Right ventricle myocardium inferior (tissue), 1 donor: ENCODE results near the gene VSIR. TPM values are rescaled to one million over a fixed set of nuclear protein-coding genes. Genes with fewer than 3 reads are reported as not detected.

Source experiments
- ATAC-seq: fragments of 200-7000 bp; cut with Tn5 transposase; one replicate; pipeline ENCODE4 v1.9.1; 2020; ENCODE audit warnings: mild to moderate bottlenecking, moderate library complexity
- DNase-seq: peaks from one replicate; pipeline ENCODE4 v3.0.0; 2021; ENCODE audit errors: missing footprints
- intact Hi-C: fragments of 100-400 bp; cut with DNase I; formaldehyde crosslinking; loops from one replicate; pipeline ENCODE4 v1.11.0; 2022
- total RNA-seq: library from RNA; stranded (reverse); fragmentation: NEBNext Ultra II Directional; extraction: Animal tissue kit (Norgen Biotek cat#: 25700); gene quantifications from one replicate; pipeline ENCODE4 v1.2.1, GENCODE V29; 2021
- donor health status: DM: no; HTN: yes; CAD: no; lungs with severe emphysema.

Gene VSIR
- total RNA-seq, 1 donor from 2014 or later = 140 TPM

GRCh38 chr10:71753091-71753959 lies 20.0 kb downstream of the VSIR start:
- intact Hi-C loops = no loop called here
- ATAC-seq (peak; percentile 18), DNase-seq (peak; percentile 84)

GRCh38 chr10:71752391-71753090 lies 20.8 kb downstream of the VSIR start:
- DNase-seq = peak; percentile 71
- ATAC-seq = no peak
- intact Hi-C loops = no loop called here

DNA sequence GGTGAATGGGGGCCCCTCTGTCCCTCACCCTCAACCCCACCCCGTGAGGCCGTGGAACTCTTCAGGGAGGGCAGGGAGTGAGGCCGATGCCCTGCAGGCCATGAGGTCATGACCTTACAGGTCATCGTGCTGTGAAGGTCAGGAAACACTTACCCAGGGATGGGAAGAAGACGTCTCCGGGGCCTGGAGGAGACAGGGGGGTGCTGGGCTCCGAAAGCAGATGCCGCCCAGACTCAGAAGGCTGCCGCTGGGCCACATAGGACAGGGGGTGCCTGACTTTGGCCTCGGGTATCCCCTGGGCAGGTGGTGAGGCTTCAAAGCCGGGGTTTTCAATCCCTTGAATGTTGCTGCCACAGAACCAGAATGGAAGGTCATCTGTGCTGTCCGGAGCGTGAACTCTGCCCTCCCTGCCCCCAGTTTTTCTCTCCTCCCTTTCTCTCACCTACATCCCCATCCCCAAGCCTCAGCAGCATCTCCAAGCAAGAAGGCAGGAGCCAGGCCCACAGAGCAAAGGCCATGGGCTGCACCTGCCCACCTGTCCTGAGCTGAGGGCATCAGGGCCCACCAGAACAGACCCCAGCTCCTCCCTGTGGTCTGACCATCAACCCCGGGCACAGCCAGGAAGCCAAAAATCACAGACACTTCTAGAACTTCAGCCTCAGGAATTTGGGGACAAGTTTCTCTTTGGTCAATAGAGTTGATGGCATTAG lies 21.6 kb downstream of the VSIR start:
- DNase-seq = peak; percentile 57
- no peak for ATAC-seq
- intact Hi-C loops = no loop called here

DNA sequence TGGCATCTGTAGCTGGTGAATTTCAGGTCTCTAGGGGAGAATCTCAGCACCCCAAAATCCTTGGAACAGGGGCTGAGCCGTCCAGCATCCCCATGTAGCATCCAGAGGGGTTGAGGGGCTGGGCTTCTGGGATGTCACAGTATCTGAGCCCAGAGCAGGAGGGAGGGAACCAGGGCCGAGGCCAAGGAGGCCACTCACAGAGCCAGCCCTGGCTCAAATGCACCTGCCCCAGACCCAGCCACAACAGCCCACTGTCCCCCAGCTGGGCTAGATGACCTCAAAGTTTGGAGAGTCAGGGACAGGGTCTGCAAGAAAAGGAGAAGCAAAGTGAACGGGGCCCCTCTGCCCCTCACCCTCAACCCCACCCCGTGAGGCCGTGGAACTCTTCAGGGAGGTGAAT lies 22.3 kb downstream of the VSIR start:
- intact Hi-C loops = no loop called here
- DNase-seq (peak; percentile 66), ATAC-seq (no peak)

DNA sequence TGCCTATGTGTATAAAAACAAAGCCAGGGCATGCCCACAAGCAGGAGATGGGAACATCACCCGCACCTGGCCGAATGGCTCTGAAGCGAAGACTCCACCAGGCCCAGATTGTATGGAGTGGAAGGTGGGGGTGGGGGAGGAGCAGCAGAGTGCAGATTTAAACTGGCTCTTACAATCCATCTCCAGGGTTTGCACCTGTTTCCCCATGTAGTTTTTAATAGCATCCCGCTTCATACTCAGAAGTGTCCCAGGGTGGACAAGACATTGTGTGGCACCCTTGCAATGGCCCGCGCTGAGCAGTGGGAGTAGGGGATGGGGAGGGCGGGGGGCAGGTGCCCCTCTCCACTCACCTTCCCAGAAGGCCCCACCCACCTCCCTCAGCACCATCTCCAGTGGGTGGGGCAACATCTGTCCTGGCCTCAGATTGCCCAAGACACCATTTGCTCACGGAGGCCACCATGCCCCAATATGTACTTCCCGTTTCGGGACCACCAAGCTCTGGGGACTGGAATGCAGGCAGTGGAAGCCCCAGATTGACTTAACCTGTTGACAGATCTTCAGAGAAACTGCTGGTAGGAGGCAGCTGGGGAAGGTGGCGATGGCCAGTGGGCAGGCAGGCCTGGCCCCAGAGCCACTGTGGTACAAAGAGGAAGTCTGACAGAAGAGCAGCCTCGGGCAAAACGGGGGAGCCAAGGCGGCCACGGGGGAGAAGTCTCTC lies 23.0 kb downstream of the VSIR start:
- intact Hi-C loops = no loop called here
- ATAC-seq (no peak), DNase-seq (peak; percentile 78)

- ATAC-seq (no peak), DNase-seq (no peak)
- intact Hi-C loops = loop anchor here (2.0 kb wide), 1 partner anchor 21 kb away; no protein-coding TSS in a partner anchor
These were observed 23.9 kb downstream of the VSIR start for GRCh38 chr10:71749396-71749795.

GRCh38 chr10:71748671-71749191 lies 24.6 kb downstream of the VSIR start:
- intact Hi-C loops = loop anchor here (2.0 kb wide), 1 partner anchor 20 kb away; no protein-coding TSS in a partner anchor
- ATAC-seq = peak; percentile 63
- peak; percentile 93 for DNase-seq

GRCh38 chr10:71747551-71748523 lies 25.5 kb downstream of the VSIR start:
- ATAC-seq (peak; percentile 12), DNase-seq (peak; percentile 81)
- intact Hi-C loops = loop anchor here (2.0 kb wide), 1 partner anchor 19 kb away; no protein-coding TSS in a partner anchor

DNA sequence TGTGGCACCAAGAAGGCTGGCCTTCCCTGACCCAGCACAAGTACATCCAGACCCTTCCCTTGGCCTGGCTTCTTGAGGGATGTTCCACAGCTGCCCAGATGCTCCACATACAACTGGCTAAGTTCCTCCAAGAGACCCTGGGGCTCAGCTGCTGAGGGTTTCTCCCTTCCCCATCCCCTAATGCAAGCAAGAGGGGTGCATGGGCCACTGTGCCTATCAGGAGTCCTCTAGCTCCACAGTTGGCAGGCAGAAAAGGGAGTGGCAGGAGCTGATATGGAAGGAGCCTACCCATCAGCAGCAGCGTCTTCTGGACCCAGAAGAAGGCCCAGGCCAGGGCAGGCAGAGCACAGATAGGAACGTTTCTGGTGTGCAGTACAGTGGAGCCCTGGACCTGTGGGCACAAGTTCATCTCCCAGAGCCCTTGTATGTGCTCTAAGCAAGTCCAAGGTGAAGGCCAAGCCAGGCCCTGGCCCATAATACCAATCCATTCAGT lies 26.2 kb downstream of the VSIR start:
- peak; percentile 65 for DNase-seq
- intact Hi-C loops = no loop called here
- no peak for ATAC-seq

DNA sequence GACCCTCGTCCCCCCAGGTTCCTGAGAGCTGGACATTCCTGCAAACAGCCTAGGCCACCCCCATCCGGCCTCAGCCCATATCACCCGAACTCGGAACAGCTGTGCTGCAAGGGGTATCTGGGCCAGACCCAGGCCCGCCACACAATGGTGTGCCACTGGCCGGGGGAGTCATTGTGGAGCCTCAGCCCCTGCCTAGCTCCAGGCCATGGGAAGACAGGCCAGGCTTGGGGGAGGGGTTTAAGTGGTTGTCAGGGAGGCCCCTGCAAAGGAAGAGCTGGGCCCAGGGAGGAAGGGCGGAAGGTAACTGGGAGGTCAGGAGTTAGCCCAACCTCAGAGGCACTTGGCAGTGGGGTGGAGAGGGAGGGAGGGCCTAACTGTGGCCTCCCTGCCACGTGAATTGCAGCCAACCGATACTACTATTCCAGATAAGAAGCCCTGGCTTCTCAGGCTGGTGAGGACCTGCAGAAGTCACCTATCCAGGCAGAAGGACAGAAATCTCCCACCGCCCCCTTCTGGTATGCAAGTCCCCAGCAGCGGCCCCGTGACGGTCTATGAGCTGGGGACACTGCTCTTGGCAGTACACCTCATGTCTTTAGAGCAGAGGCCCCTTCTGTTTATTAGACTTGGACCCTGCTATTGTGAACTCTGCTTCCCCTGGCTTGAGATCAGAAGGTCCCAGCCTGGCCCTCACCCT lies 26.8 kb downstream of the VSIR start:
- intact Hi-C loops = loop anchor here (1.0 kb wide), 1 partner anchor 27 kb away; the partner anchor contains the start of gene VSIR
- ATAC-seq (peak; percentile 50), DNase-seq (peak; percentile 74)

DNA sequence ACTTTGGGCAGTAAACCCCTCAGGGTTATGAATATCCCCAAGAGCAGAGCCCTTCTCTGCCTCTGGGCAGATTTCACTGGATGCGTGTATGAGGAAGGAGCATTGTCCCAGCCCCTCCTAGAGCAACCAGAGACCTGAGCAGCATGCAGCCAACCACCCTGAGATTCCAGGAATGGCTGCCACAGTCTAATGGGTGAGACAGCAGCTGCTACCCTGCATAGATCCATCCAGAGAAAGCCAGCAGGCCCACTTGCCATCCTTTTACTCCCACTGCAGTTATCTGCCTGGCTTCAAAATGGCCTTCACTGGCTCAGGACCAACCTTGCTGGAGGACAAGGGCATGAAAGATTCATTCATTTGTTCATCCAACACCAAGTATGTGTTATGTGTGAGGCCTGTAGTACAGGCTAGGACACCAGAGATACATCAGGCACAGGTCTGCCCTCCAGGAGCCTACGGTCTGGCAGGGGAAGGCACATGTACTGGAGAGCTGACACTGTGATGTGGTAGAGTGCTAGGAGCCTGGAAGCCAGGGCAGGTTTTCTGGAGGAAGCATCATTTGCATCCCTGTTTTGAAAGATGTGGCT lies 27.6 kb downstream of the VSIR start:
- peak; percentile 40 for DNase-seq
- intact Hi-C loops = loop anchor here (1.0 kb wide), 1 partner anchor 28 kb away; the partner anchor contains the start of gene VSIR

GRCh38 chr10:71744897-71745663 lies 28.2 kb downstream of the VSIR start:
- intact Hi-C loops = no loop called here
- DNase-seq = peak; percentile 7

More for the DNA sequence above, 27.6 kb downstream of the VSIR start:
- no peak for ATAC-seq

GRCh38 chr10:71743866-71744265 lies 29.5 kb downstream of the VSIR start:
- intact Hi-C loops = no loop called here
- no peak for DNase-seq
- no peak for ATAC-seq

More at GRCh38 chr10:71744897-71745663, 28.2 kb downstream of the VSIR start:
- no peak for ATAC-seq

DNA sequence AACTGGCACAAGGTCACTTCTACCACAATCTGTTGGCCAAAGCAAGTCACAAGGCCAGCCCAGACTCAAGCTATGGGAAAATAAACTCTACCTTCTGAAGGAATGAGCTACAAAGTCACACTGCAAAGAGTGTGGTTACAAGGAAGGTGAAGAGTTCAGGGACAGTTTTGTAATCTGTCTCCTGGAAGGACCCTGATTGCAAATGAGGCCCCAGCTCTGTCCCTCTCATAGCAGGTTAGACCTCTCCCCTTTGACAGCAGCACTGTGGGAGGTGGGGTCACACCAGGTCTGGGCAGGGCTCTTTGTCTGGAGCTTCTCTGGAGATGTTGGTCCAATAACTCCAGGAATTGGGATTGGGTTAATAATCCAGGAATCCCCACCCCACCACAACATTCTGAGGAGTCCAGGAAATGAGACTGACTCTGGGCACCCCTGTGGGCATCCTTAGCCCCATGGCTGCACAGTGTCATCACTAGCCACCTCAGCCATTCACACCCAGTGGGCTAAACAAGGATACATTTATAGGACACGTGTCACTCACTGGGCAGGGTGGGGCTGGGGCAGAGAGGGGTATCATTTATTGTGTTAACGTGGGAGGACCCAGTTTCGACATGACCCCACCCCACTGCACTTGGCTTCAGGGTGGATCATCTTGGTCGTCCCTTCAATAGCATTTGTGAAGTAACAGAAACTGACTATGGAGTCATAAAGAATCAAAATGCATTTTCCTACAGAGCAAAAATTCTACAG lies 30.1 kb downstream of the VSIR start:
- intact Hi-C loops = no loop called here
- DNase-seq = peak; percentile 15
- ATAC-seq = no peak
